Sciatic nerve (tissue), 2 donors: ENCODE results near the gene CDS2. TPM values are rescaled to one million over a fixed set of nuclear protein-coding genes. Genes with fewer than 3 reads are reported as not detected.

Experiments
- ATAC-seq: fragments of 200-7000 bp; cut with Tn5 transposase; one replicate; pipeline ENCODE4 v1.9.1; 2020; ENCODE audit warnings: mild to moderate bottlenecking, moderate library complexity
- DNase-seq: peaks from one replicate; pipeline ENCODE4 v3.0.0-alpha.2; 2020; ENCODE audit warnings: low spot score
- intact Hi-C: fragments of 100-400 bp; cut with DNase I; formaldehyde crosslinking; loops from one replicate; pipeline ENCODE4 v1.14.2; 2022
- total RNA-seq: library from RNA; stranded (reverse); fragmentation: NEBNext Ultra II Directional; extraction: Animal tissue kit (Norgen Biotek cat#: 25700); gene quantifications from one replicate; pipeline ENCODE4 v1.2.1, GENCODE V29; 2021
- donor health status: DM: no; HTN: no; CAD: no.
- donor health status: DM: no; HTN: no; CAD: no.

The CDS2 gene
- total RNA-seq, 1 donor from 2014 or later: 62.7 TPM

- DNase-seq: no peak
- no peak for ATAC-seq
- intact Hi-C loops: no loop called here
Observed at GRCh38 chr20:5230544-5230943, 103.7 kb downstream of the CDS2 start.

GRCh38 chr20:5234158-5234557 lies 107.3 kb downstream of the CDS2 start:
- intact Hi-C loops: no loop called here
- no peak for ATAC-seq
- DNase-seq: no peak

GRCh38 chr20:5234978-5235377 lies 108.2 kb downstream of the CDS2 start:
- intact Hi-C loops: no loop called here
- ATAC-seq (no peak), DNase-seq (no peak)

Other genes with a start within 250 kb of the CDS2 start
- 75.9 TPM for gene SLC23A2, start 125.5 kb upstream of the CDS2 start, total RNA-seq
- gene TMEM230, start 13.9 kb upstream of the CDS2 start, total RNA-seq: 85.5 TPM
- 22.3 TPM for gene PCNA, start 7.0 kb upstream of the CDS2 start, total RNA-seq
- gene PROKR2, start 189.9 kb downstream of the CDS2 start, total RNA-seq: not detected